ENCODE data around the gene NISCH.

NISCH gene

DNA sequence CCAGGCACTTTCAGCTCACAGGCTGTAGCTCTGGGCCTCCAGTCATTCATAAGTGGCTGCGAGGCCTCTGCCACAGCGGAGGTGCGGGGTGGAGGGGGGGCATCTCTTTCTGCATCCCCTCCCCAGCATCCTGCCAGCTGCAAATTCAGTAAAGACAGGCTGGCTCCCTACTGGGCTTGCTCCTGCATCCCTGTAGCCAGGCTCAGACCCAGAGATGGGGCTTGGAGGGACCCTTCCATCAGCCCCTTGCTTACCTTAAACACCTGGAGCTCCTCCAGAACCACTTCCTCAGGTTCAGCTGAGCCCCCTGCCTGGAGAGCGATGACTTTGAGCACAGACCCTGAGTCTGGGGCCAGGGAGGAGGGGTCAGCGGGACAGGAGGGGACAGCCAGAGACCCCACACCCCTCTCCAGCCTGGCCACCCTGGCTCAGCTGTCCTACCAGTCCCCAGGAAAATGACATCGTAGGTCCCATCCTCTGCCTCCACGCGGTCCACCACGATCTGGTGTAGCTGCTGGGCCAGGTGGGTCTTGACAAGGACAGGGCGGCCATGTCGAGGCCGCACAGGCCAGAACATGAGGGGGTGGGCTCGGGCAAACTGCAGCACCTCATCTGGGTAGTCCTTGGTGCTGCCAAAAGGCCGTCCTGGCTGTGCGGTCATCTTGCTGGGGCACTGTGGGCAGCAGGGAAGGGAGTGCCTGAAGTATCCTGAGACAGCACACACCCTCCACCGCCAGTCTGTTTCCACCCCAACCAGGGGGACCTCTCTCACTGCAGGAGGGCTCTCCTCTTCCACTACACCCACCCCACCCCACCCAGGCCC lies 15.8 kb upstream of the NISCH start:
- CTCF ChIA-PET: interaction anchor here (0.5 to 0.8 kb wide), 3 partner anchors 8 to 27 kb away, joined by 3 to 6 read pairs (median 5); no protein-coding TSS in a partner anchor
- no peak for TF ChIP-seq SUZ12 (IDR thresholded peaks at IDR 0.05)
- TF ChIP-seq ZNF384 (IDR thresholded peaks at IDR 0.05): no peak
- TF ChIP-seq SP1 (IDR thresholded peaks at IDR 0.05): no peak
- TF ChIP-seq HDGF (IDR thresholded peaks at IDR 0.05; ENCODE audit: borderline replicate concordance): no peak
- TF ChIP-seq FOXA1 (IDR thresholded peaks at IDR 0.05): no peak
- no peak for TF ChIP-seq ARNT (IDR thresholded peaks at IDR 0.05)
- no peak for TF ChIP-seq CTBP1 (IDR thresholded peaks at IDR 0.05; ENCODE audit: borderline replicate concordance)
- no peak for TF ChIP-seq NFRKB (IDR thresholded peaks at IDR 0.05)
- no peak for TF ChIP-seq LEF1 (IDR thresholded peaks at IDR 0.05; ENCODE audit: borderline replicate concordance)
- TF ChIP-seq ELF4 (IDR thresholded peaks at IDR 0.05): no peak
- no peak for TF ChIP-seq FOXM1 (IDR thresholded peaks at IDR 0.05; ENCODE audit: borderline replicate concordance)
- TF ChIP-seq L3MBTL2 (conservative IDR thresholded peaks at IDR 0.05): no peak
- TF ChIP-seq FOXK2 (IDR thresholded peaks at IDR 0.05): no peak
- no peak for TF ChIP-seq TARDBP (IDR thresholded peaks at IDR 0.05)
- TF ChIP-seq, protein P1, sequence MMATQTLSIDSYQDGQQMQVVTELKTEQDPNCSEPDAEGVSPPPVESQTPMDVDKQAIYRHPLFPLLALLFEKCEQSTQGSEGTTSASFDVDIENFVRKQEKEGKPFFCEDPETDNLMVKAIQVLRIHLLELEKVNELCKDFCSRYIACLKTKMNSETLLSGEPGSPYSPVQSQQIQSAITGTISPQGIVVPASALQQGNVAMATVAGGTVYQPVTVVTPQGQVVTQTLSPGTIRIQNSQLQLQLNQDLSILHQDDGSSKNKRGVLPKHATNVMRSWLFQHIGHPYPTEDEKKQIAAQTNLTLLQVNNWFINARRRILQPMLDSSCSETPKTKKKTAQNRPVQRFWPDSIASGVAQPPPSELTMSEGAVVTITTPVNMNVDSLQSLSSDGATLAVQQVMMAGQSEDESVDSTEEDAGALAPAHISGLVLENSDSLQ (IDR thresholded peaks at IDR 0.05): no peak
- DNase-seq (ENCODE audit: extremely low spot score): no peak
- POLR2A ChIA-PET: no interaction called here

DNA sequence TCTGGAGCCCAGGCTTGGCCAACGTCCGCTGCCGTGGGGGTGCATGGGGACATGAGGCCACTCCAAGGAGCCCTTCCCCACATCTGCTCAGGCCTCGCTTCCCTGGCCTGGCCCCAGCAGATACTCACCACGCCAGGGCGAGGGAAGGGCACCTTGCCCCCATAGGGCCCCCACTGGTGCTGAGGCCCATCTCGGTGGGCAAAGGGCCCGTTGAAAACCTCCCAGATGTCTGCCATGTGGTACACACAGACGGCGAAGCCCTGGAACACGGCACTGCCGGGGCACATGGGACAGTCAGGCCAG lies 15.2 kb upstream of the NISCH start:
- ChIA-PET CTCF (no interaction called here), POLR2A (no interaction called here)
- DNase-seq (ENCODE audit: extremely low spot score): no peak
- TF ChIP-seq HDGF (IDR thresholded peaks at IDR 0.05; ENCODE audit: borderline replicate concordance) (no peak), FOXM1 (IDR thresholded peaks at IDR 0.05; ENCODE audit: borderline replicate concordance) (no peak), LEF1 (IDR thresholded peaks at IDR 0.05; ENCODE audit: borderline replicate concordance) (no peak), FOXK2 (IDR thresholded peaks at IDR 0.05) (no peak), SP1 (IDR thresholded peaks at IDR 0.05) (no peak), ARNT (IDR thresholded peaks at IDR 0.05) (no peak), SUZ12 (IDR thresholded peaks at IDR 0.05) (no peak), CTBP1 (IDR thresholded peaks at IDR 0.05; ENCODE audit: borderline replicate concordance) (no peak), BHLHE40 (IDR thresholded peaks at IDR 0.05; ENCODE audit: borderline replicate concordance) (no peak), NFRKB (IDR thresholded peaks at IDR 0.05) (no peak), L3MBTL2 (conservative IDR thresholded peaks at IDR 0.05) (no peak), FOXA1 (IDR thresholded peaks at IDR 0.05) (no peak)
- TF ChIP-seq, protein P1 (IDR thresholded peaks at IDR 0.05): no peak

DNA sequence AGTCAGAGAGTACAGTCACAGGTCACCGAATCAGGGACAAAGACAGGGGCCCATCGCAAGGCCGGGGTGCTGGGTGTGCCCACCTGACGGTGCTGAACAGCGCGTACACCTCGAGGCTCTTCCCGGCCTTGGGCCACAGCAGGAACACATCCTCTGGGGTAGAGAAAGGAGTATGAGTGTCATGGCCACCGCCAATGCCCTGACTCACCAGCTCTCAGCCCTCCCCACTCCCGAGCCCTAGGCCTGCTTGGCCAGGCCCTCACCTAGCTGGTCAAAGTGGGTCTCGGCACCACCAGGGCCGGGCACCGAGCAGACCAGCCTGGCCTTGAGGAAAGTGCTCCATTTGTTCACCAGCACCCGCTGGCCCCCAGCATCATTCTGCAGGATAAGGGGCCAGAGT lies 14.7 kb upstream of the NISCH start:
- POLR2A ChIA-PET: no interaction called here
- CTCF ChIA-PET: no interaction called here
- TF ChIP-seq NFRKB (IDR thresholded peaks at IDR 0.05) (no peak), ARNT (IDR thresholded peaks at IDR 0.05) (no peak), FOXA1 (IDR thresholded peaks at IDR 0.05) (no peak), SP1 (IDR thresholded peaks at IDR 0.05) (no peak), ZNF384 (IDR thresholded peaks at IDR 0.05) (no peak), LEF1 (IDR thresholded peaks at IDR 0.05; ENCODE audit: borderline replicate concordance) (no peak), CTBP1 (IDR thresholded peaks at IDR 0.05; ENCODE audit: borderline replicate concordance) (no peak), ELF4 (IDR thresholded peaks at IDR 0.05) (no peak), SUZ12 (IDR thresholded peaks at IDR 0.05) (no peak), FOXK2 (IDR thresholded peaks at IDR 0.05) (no peak), HDGF (IDR thresholded peaks at IDR 0.05; ENCODE audit: borderline replicate concordance) (no peak), TARDBP (IDR thresholded peaks at IDR 0.05) (no peak), BHLHE40 (IDR thresholded peaks at IDR 0.05; ENCODE audit: borderline replicate concordance) (no peak), FOXM1 (IDR thresholded peaks at IDR 0.05; ENCODE audit: borderline replicate concordance) (no peak), L3MBTL2 (conservative IDR thresholded peaks at IDR 0.05) (no peak)
- TF ChIP-seq, protein P1 (IDR thresholded peaks at IDR 0.05): no peak
- no peak for DNase-seq (ENCODE audit: extremely low spot score)

DNA sequence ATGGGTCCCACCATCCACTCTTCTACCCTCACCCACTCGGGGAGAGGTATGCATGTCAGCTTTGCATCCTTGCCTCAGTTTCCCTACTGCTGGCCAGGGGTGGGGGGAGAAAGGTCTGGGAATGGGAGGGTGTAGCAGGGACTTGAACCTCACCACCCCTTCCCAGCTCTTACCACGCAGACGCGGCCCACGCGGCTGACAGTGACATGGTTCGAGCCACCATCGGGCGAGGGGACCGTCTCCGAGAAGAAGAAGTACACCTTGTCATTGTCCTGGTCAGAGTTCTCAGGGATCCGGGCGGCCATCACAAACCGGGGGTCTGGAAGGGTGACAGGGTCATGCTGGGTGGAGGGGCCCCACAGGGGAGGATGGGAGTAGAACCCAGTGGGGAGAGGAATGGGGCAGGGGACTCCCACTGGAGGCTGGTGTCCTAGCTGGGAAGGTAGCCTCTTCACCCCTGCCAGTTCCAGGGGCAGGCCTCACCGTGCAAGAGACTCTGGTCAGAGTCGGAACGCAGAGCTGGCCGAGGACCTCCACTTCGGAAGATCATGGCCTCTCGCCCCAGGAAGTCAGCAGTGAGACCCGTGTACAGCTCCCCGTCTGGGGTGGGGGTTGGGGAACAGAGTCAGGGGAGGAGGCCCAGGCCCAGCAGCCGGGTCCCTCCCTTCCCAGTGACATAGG lies 14.2 kb upstream of the NISCH start:
- ChIA-PET POLR2A (no interaction called here), CTCF (no interaction called here)
- no peak for DNase-seq (ENCODE audit: extremely low spot score)
- no peak for TF ChIP-seq TARDBP (IDR thresholded peaks at IDR 0.05)
- TF ChIP-seq SP1 (IDR thresholded peaks at IDR 0.05): no peak
- TF ChIP-seq ZNF384 (IDR thresholded peaks at IDR 0.05): no peak
- no peak for TF ChIP-seq ELF4 (IDR thresholded peaks at IDR 0.05)
- TF ChIP-seq CTBP1 (IDR thresholded peaks at IDR 0.05; ENCODE audit: borderline replicate concordance): no peak
- TF ChIP-seq, protein P1 (IDR thresholded peaks at IDR 0.05): no peak
- no peak for TF ChIP-seq LEF1 (IDR thresholded peaks at IDR 0.05; ENCODE audit: borderline replicate concordance)
- TF ChIP-seq NFRKB (IDR thresholded peaks at IDR 0.05): no peak
- no peak for TF ChIP-seq L3MBTL2 (conservative IDR thresholded peaks at IDR 0.05)
- no peak for TF ChIP-seq FOXA1 (IDR thresholded peaks at IDR 0.05)
- TF ChIP-seq FOXK2 (IDR thresholded peaks at IDR 0.05): no peak
- TF ChIP-seq HDGF (IDR thresholded peaks at IDR 0.05; ENCODE audit: borderline replicate concordance): no peak
- TF ChIP-seq ARNT (IDR thresholded peaks at IDR 0.05): no peak
- no peak for TF ChIP-seq SUZ12 (IDR thresholded peaks at IDR 0.05)
- TF ChIP-seq FOXM1 (IDR thresholded peaks at IDR 0.05; ENCODE audit: borderline replicate concordance): no peak
- no peak for TF ChIP-seq BHLHE40 (IDR thresholded peaks at IDR 0.05; ENCODE audit: borderline replicate concordance)

Data from HEK293T (cell line).